HEK293 (cell line): Measurements from ENCODE around the gene GPATCH4.

Experiments
- CTCF ChIA-PET: fragments of 350-600 bp; formaldehyde crosslinking; extraction: SDS; loops from one replicate; lab custom pipeline; 2021; ENCODE audit warnings: antibody characterized with exemption; lab: Yijun Ruan, JAX
- POLR2A ChIA-PET: fragments of 300-600 bp; formaldehyde crosslinking; extraction: SDS; loops from one replicate; lab custom pipeline; 2020; ENCODE audit warnings: antibody characterized with exemption, inconsistent platforms; lab: Yijun Ruan, JAX
- H3K27ac ChIP-seq: fragments of 200-500 bp; sonication (Bioruptor generic); 2 replicates; pipeline ENCODE4 v1.5.1; 2014; ENCODE audit warnings: low read depth, low read length, control low read depth, inconsistent platforms; ENCODE audit errors: extremely low read depth
- H3K36me3 ChIP-seq, 2 experiments: fragments of 200-500 bp in 1 of 2; sonication (Bioruptor generic) in 1 of 2; 1 replicate in 1 of 2; 2 replicates in 1 of 2; pipeline ENCODE4 v1.5.1; 2014 to 2017; ENCODE audit warnings: inconsistent platforms in 2 of 2, low read length in 2 of 2; ENCODE audit not compliant: control insufficient read depth in 2 of 2, insufficient read depth in 1 of 2
- H3K4me1 ChIP-seq: fragments of 200-500 bp; sonication (Bioruptor generic); 2 replicates; pipeline ENCODE4 v1.5.1; 2014; ENCODE audit warnings: mild to moderate bottlenecking, low read length, inconsistent platforms; ENCODE audit not compliant: control insufficient read depth, insufficient read depth
- H3K4me3 ChIP-seq: 2 replicates; pipeline ENCODE4 v1.5.1; 2011; ENCODE audit warnings: low read depth, mild to moderate bottlenecking, control low read depth, low read length, moderate library complexity
- H3K9me3 ChIP-seq: fragments of 200-500 bp; sonication (Bioruptor generic); 2 replicates; pipeline ENCODE4 v1.5.1; 2014; ENCODE audit warnings: low read depth, low read length, inconsistent platforms; ENCODE audit not compliant: control insufficient read depth, insufficient read depth
- CTCF ChIP-seq: fragments of 450-650 bp; formaldehyde crosslinking; IDR thresholded peaks from 2 replicates; pipeline ENCODE4 v1.5.1; 2016; ENCODE audit warnings: missing biosample characterization, missing genetic modification characterization
- HOXA7 ChIP-seq: sonication (generic); formaldehyde crosslinking; IDR thresholded peaks from 2 replicates; pipeline ENCODE4 v1.8.1; 2022; ENCODE audit warnings: missing genetic modification reagents, borderline replicate concordance
- HOXC10 ChIP-seq: sonication (generic); formaldehyde crosslinking; IDR thresholded peaks from 2 replicates; pipeline ENCODE4 v1.8.1; 2023; ENCODE audit warnings: mild to moderate bottlenecking, missing genetic modification reagents
- REPIN1 ChIP-seq: fragments of 450-650 bp; formaldehyde crosslinking; IDR thresholded peaks from 2 replicates; pipeline ENCODE4 v1.5.1; 2017; ENCODE audit warnings: missing biosample characterization, missing genetic modification characterization, low read depth
- REST ChIP-seq: fragments of 450-650 bp; formaldehyde crosslinking; IDR thresholded peaks from 2 replicates; pipeline ENCODE4 v1.5.1; 2016; ENCODE audit warnings: missing biosample characterization, missing genetic modification characterization
- WT1 ChIP-seq: fragments of 450-650 bp; formaldehyde crosslinking; IDR thresholded peaks from 2 replicates; pipeline ENCODE4 v1.5.1; 2016; ENCODE audit warnings: missing biosample characterization, missing genetic modification characterization
- ZNF10 ChIP-seq: fragments of 450-650 bp; formaldehyde crosslinking; IDR thresholded peaks from 2 replicates; pipeline ENCODE4 v1.5.1; 2017; ENCODE audit warnings: missing biosample characterization, missing genetic modification characterization
- ZNF169 ChIP-seq: fragments of 450-650 bp; formaldehyde crosslinking; IDR thresholded peaks from 2 replicates; pipeline ENCODE4 v1.5.1; 2016; ENCODE audit warnings: missing biosample characterization, missing genetic modification characterization
- ZNF292 ChIP-seq: fragments of 450-650 bp; formaldehyde crosslinking; IDR thresholded peaks from 2 replicates; pipeline ENCODE4 v1.5.1; 2016; ENCODE audit warnings: low read depth, missing biosample characterization, missing genetic modification characterization, borderline replicate concordance
- ZNF654 ChIP-seq: fragments of 450-650 bp; formaldehyde crosslinking; IDR thresholded peaks from 2 replicates; pipeline ENCODE4 v1.5.1; 2016; ENCODE audit warnings: low read depth, missing biosample characterization, missing genetic modification characterization
- ZNF660 ChIP-seq: fragments of 450-650 bp; IDR thresholded peaks from 2 replicates; pipeline ENCODE4 v1.5.1; 2018; ENCODE audit warnings: missing biosample characterization, mild to moderate bottlenecking, missing genetic modification characterization
- ZNF768 ChIP-seq: fragments of 450-650 bp; formaldehyde crosslinking; IDR thresholded peaks from 2 replicates; pipeline ENCODE4 v1.5.1; 2018; ENCODE audit warnings: missing biosample characterization, mild to moderate bottlenecking, missing genetic modification characterization
- TF ChIP-seq, protein P1 (sequence below): IDR thresholded peaks from 2 replicates; pipeline ENCODE4 v1.6.1; 2011; ENCODE audit warnings: mild to moderate bottlenecking, low read depth, low read length, borderline replicate concordance

The GPATCH4 gene

DNA sequence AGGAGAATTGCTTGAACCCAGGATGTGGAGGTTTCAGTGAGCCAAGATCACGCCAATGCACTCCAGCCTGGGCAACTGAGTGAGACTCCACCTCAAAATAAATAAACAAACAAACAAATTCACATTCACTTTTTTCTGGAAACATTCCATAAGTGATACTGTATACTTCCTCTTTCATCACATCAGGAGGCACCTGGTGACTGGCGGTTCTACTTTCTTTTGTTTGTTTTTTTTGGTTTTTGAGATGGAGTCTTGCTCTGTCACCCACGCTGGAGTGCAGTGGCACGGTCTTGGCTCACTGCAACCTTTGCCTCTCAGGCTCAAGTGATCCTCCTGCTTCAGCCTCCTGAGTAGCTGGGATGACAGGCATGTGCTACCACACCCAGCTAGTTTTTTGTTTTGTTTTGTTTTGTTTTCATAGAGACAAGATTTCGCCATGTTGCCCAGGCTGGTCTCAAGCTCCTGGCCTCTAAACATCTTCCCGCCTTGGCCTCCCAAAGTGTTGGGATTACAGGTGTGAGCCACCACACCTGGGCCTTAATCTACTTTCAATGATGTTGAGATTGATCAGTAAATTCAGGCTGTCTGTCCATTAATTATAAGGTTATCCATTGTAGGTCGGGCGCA lies 28.7 kb upstream of the GPATCH4 start (continued):
- no peak for TF ChIP-seq ZNF10
- TF ChIP-seq HOXA7 (CRISPR knock-in tag) = no peak
- no peak for TF ChIP-seq ZNF768
- no peak for TF ChIP-seq WT1 (tag by site-specific recombination)
- TF ChIP-seq, protein P1, sequence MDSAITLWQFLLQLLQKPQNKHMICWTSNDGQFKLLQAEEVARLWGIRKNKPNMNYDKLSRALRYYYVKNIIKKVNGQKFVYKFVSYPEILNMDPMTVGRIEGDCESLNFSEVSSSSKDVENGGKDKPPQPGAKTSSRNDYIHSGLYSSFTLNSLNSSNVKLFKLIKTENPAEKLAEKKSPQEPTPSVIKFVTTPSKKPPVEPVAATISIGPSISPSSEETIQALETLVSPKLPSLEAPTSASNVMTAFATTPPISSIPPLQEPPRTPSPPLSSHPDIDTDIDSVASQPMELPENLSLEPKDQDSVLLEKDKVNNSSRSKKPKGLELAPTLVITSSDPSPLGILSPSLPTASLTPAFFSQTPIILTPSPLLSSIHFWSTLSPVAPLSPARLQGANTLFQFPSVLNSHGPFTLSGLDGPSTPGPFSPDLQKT = no peak
- no peak for TF ChIP-seq ZNF292 (tag by site-specific recombination)
- TF ChIP-seq ZNF169 (tag by site-specific recombination) = no peak
- TF ChIP-seq REPIN1 = no peak
- no peak for TF ChIP-seq REST
- TF ChIP-seq, all 188 proteins: peak for 3

DNA sequence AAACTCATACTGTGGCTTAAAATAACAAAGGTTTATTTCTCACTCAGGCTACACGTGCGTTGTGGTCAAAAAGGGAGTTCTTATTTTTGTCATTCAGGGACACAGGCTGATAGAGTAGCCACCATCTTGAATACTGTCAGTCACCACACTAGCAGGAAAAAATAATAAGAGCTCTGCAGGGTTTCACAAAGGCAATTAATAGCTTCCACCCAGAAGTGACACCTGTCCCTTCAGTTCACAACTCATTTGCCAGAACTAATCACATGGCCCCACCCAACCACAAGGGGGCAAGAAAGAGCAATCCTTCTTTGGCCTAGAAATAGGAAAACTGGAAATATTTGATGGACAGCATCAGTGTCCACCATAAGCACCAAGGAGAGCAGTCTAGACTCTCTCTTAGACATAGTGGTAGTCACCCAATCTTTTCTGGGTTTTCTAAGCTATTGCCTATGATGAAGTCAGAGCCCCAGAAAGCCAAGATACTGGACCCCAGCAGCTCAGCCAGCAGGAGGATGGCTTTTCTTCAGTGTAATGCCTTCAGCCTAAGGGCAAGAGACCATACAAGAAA lies 26.1 kb upstream of the GPATCH4 start:
- TF ChIP-seq REST (peak; percentile 92), HOXC10 (CRISPR knock-in tag) (no peak), ZNF654 (tag by site-specific recombination) (peak; percentile 50), CTCF (tag by site-specific recombination) (peak; percentile 27; the same call in 1 of the 2 replicates), ZNF660 (tag by site-specific recombination) (0 out of 2 replicates have a peak, but pooled peaks have one; percentile 21)
- ChIA-PET POLR2A (interaction anchor here (0.7 to 1.3 kb wide), 4 partner anchors 12 to 120 kb away, joined by 3 to 10 read pairs (median 5); no protein-coding TSS in a partner anchor), CTCF (interaction anchor here (0.6 to 14.1 kb wide), 32 partner anchors 8 to 652 kb away, joined by 3 to 294 read pairs (median 5); partner anchors contain the start of genes BCAN, CRABP2, GPATCH4 and HAPLN2)
- Histone ChIP-seq H3K4me1 (no peaks in the 10 kb centered on the region), H3K27ac (no peak overlapping the region), H3K9me3 (no peaks in the 10 kb centered on the region), H3K4me3 (no peak overlapping the region), H3K36me3 (no peaks in the 10 kb centered on the region)
